DLD1 (cell line): ENCODE data around the gene GOLGA6L2.

Experiments
- in situ Hi-C: cut with HindIII; loops from 2 replicates; pipeline ENCODE4 v1.10.0; 2017; ENCODE audit warnings: low sequenced_read_pairs

GOLGA6L2 gene

DNA sequence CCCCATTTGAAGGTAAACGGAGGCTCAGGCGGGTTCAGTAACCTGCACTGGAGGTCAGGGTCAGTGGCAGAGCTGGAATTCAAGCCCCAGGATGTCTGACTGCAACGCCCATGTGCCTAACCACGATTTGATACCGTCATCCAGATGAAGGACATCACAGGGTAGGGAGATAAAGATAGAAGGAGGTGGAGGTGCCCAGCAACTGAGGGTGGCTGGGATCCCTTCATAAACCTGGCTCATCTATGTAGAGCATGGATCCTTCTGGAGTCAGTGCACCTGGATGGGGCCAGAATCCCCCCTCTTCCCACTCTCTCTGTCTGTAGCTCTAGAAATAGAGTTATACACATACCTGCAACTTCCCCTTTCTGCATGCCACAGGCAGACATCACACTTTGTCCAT lies 51.2 kb downstream of the GOLGA6L2 start:
- in situ Hi-C loops: no loop called here

- in situ Hi-C loops: no loop called here
Observed at GRCh38 chr15:23395030-23395692, 51.9 kb downstream of the GOLGA6L2 start.
